ENCODE data around the gene AP3S1.

The AP3S1 gene

DNA sequence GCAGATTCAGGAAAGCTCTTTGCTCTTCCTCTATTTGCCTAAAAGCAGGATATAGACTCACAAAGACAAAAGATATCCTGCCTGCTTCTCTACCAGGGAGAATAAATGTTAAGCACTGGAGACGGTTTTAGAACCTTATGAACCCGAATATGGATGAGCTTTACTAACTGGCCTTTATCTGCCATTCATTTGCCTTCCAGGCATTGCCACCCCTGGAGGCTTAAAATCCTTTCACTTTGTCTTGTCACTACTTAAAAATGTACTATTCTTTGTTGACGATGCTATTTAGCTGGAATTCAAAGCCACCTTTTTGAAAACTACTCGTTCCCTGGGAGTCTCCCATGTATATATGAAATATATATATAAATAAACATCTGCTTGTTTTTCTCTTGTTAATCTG is 97.3 kb downstream of the AP3S1 start (continued):
- TF ChIP-seq, protein P1, sequence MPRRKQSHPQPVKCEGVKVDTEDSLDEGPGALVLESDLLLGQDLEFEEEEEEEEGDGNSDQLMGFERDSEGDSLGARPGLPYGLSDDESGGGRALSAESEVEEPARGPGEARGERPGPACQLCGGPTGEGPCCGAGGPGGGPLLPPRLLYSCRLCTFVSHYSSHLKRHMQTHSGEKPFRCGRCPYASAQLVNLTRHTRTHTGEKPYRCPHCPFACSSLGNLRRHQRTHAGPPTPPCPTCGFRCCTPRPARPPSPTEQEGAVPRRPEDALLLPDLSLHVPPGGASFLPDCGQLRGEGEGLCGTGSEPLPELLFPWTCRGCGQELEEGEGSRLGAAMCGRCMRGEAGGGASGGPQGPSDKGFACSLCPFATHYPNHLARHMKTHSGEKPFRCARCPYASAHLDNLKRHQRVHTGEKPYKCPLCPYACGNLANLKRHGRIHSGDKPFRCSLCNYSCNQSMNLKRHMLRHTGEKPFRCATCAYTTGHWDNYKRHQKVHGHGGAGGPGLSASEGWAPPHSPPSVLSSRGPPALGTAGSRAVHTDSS (tag by site-specific recombination; IDR thresholded peaks at IDR 0.05) = no peak
- TF ChIP-seq ZNF138 (tag by site-specific recombination; IDR thresholded peaks at IDR 0.05; ENCODE audit: borderline replicate concordance) = no peak

DNA sequence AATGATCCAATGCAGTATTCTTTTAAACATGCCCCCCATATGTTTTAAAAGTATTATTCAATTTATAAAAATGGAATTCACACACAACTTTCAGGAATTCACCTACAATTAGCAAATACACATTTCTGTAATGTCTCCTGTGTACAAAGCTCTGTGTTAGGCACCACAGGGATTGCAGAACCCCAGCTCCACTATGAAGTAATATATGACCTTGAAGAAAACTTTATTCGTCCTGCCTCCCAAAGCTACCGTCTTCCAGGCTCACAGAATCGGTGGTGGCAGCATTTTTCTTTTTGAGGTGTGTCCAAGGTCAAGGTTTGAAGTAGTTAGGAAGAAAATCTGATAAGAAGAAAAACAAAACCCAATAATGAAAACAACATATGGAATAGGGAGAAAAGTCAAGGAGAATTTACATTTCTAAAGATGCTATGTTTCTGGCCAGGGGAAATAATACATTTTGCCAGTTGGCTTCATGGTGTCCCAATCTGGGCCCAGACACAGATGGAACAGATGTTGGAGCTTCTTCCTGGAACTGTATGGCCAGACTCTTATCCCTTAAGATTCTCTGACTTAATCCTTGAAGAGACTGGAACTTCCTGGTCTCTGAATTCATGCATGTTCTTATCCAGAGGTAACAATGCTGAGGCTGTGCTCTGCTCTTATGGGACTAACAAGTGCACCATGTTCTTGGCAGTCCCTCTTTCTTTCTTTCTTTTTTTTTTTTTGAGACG is 98.5 kb downstream of the AP3S1 start:
- TF ChIP-seq MEIS1 (CRISPR knock-in tag; IDR thresholded peaks at IDR 0.05; ENCODE audit: borderline replicate concordance) (no peak), ZBTB20 (tag by site-specific recombination; IDR thresholded peaks at IDR 0.05) (no peak), ZNF747 (tag by site-specific recombination; IDR thresholded peaks at IDR 0.05) (no peak), ZNF394 (tag by site-specific recombination; IDR thresholded peaks at IDR 0.05; ENCODE audit: borderline replicate concordance) (no peak), ZNF629 (tag by site-specific recombination; IDR thresholded peaks at IDR 0.05) (no peak), ZNF146 (tag by site-specific recombination; IDR thresholded peaks at IDR 0.05) (no peak), ZNF24 (tag by site-specific recombination; IDR thresholded peaks at IDR 0.05) (no peak)
- H3K4me3 ChIP-seq (ENCODE audit: low read depth, low read length) = no peak overlapping the region
- H3K9me3 ChIP-seq (ENCODE audit: control insufficient read depth, insufficient read depth, low read depth, low read length) = no peaks in the 10 kb centered on the region
- H3K27ac ChIP-seq (ENCODE audit: extremely low read depth, low read depth, low read length) = no peak overlapping the region
- no peaks in the 10 kb centered on the region for H3K36me3 ChIP-seq (ENCODE audit: control insufficient read depth in 2 of 2, insufficient read depth in 1 of 2, low read length in 2 of 2)
- ChIA-PET CTCF (no interaction called here), POLR2A (interaction anchor here (0.6 kb wide), 1 partner anchor 39 kb away, joined by 3 read pairs; no protein-coding TSS in a partner anchor)
- H3K4me1 ChIP-seq (ENCODE audit: control insufficient read depth, insufficient read depth, low read length) = no peaks in the 10 kb centered on the region

DNA sequence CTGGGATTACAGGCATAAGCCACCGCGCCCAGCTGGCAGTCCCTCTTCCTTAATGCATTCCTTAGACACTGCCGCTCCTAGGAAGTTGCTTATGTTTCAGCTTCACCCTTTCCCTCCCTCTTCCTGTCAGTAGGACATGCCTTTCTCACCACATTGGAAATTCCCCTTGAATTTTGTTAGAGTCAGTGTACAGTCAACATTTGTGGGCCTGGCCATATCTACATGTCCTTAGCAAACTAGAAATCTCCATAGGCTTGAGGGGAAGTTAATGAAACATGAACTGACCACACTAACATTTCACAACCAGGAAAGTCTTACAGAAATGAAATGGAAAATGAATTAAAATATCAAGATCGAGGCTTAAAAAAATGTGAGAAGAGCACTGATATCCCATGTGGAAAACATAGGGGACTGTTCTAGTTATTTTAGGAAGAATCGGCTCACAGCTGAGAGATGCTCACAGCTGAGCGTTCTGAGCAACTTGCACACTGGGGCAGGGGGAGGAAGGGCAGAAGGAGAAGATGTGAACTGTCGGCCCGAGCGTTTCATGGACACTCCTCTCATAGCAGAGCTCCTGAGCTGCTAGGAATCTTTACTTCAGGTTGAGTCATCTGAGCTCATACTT is 99.4 kb downstream of the AP3S1 start:
- CTCF ChIA-PET = interaction anchor here (0.6 kb wide), 1 partner anchor 249 kb away, joined by 3 read pairs; no protein-coding TSS in a partner anchor
- no peak overlapping the region for H3K4me3 ChIP-seq (ENCODE audit: low read depth, low read length)
- POLR2A ChIA-PET = interaction anchor here (0.6 kb wide), 2 partner anchors 38 to 295 kb away, joined by 3 read pairs; no protein-coding TSS in a partner anchor
- no peaks in the 10 kb centered on the region for H3K36me3 ChIP-seq (ENCODE audit: control insufficient read depth in 2 of 2, insufficient read depth in 1 of 2, low read length in 2 of 2)
- H3K4me1 ChIP-seq (ENCODE audit: control insufficient read depth, insufficient read depth, low read length) = no peaks in the 10 kb centered on the region
- no peak overlapping the region for H3K27ac ChIP-seq (ENCODE audit: extremely low read depth, low read depth, low read length)
- H3K9me3 ChIP-seq (ENCODE audit: control insufficient read depth, insufficient read depth, low read depth, low read length) = no peaks in the 10 kb centered on the region
- no peak for TF ChIP-seq HOXC10 (CRISPR knock-in tag; IDR thresholded peaks at IDR 0.05)
- TF ChIP-seq ZNF146 (tag by site-specific recombination; IDR thresholded peaks at IDR 0.05) = no peak
- TF ChIP-seq, protein P2, sequence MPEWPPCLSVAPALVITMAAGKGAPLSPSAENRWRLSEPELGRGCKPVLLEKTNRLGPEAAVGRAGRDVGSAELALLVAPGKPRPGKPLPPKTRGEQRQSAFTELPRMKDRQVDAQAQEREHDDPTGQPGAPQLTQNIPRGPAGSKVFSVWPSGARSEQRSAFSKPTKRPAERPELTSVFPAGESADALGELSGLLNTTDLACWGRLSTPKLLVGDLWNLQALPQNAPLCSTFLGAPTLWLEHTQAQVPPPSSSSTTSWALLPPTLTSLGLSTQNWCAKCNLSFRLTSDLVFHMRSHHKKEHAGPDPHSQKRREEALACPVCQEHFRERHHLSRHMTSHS (tag by site-specific recombination; IDR thresholded peaks at IDR 0.05) = no peak
- TF ChIP-seq ZNF114 (tag by site-specific recombination; IDR thresholded peaks at IDR 0.05) = no peak
- TF ChIP-seq, protein P3, sequence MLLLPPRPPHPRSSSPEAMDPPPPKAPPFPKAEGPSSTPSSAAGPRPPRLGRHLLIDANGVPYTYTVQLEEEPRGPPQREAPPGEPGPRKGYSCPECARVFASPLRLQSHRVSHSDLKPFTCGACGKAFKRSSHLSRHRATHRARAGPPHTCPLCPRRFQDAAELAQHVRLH (tag by site-specific recombination; IDR thresholded peaks at IDR 0.05) = no peak
- TF ChIP-seq, protein P4, sequence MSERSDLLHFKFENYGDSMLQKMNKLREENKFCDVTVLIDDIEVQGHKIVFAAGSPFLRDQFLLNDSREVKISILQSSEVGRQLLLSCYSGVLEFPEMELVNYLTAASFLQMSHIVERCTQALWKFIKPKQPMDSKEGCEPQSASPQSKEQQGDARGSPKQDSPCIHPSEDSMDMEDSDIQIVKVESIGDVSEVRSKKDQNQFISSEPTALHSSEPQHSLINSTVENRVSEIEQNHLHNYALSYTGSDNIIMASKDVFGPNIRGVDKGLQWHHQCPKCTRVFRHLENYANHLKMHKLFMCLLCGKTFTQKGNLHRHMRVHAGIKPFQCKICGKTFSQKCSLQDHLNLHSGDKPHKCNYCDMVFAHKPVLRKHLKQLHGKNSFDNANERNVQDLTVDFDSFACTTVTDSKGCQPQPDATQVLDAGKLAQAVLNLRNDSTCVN (tag by site-specific recombination; optimal IDR thresholded peaks at IDR 0.05) = no peak
- no peak for TF ChIP-seq REPIN1 (tag by site-specific recombination; IDR thresholded peaks at IDR 0.05; ENCODE audit: low read depth)
- TF ChIP-seq, protein P5, sequence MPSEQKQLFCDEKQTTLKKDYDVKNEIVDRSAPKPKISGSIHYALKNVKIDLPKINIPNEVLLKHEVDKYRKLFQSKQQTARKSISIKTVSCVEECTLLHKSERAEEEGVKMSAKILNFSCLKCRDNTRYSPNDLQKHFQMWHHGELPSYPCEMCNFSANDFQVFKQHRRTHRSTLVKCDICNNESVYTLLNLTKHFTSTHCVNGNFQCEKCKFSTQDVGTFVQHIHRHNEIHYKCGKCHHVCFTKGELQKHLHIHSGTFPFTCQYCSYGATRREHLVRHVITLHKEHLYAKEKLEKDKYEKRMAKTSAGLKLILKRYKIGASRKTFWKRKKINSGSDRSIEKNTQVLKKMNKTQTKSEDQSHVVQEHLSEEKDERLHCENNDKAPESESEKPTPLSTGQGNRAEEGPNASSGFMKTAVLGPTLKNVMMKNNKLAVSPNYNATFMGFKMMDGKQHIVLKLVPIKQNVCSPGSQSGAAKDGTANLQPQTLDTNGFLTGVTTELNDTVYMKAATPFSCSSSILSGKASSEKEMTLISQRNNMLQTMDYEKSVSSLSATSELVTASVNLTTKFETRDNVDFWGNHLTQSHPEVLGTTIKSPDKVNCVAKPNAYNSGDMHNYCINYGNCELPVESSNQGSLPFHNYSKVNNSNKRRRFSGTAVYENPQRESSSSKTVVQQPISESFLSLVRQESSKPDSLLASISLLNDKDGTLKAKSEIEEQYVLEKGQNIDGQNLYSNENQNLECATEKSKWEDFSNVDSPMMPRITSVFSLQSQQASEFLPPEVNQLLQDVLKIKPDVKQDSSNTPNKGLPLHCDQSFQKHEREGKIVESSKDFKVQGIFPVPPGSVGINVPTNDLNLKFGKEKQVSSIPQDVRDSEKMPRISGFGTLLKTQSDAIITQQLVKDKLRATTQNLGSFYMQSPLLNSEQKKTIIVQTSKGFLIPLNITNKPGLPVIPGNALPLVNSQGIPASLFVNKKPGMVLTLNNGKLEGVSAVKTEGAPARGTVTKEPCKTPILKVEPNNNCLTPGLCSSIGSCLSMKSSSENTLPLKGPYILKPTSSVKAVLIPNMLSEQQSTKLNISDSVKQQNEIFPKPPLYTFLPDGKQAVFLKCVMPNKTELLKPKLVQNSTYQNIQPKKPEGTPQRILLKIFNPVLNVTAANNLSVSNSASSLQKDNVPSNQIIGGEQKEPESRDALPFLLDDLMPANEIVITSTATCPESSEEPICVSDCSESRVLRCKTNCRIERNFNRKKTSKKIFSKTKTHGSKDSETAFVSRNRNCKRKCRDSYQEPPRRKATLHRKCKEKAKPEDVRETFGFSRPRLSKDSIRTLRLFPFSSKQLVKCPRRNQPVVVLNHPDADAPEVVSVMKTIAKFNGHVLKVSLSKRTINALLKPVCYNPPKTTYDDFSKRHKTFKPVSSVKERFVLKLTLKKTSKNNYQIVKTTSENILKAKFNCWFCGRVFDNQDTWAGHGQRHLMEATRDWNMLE (tag by site-specific recombination; conservative IDR thresholded peaks at IDR 0.05; ENCODE audit: low read depth) = no peak
- TF ChIP-seq ZNF701 (tag by site-specific recombination; IDR thresholded peaks at IDR 0.05) = no peak
- TF ChIP-seq GLIS1 (tag by site-specific recombination; IDR thresholded peaks at IDR 0.05) = no peak
- TF ChIP-seq PRDM1 (tag by site-specific recombination; IDR thresholded peaks at IDR 0.05) = no peak
- TF ChIP-seq, protein P6, sequence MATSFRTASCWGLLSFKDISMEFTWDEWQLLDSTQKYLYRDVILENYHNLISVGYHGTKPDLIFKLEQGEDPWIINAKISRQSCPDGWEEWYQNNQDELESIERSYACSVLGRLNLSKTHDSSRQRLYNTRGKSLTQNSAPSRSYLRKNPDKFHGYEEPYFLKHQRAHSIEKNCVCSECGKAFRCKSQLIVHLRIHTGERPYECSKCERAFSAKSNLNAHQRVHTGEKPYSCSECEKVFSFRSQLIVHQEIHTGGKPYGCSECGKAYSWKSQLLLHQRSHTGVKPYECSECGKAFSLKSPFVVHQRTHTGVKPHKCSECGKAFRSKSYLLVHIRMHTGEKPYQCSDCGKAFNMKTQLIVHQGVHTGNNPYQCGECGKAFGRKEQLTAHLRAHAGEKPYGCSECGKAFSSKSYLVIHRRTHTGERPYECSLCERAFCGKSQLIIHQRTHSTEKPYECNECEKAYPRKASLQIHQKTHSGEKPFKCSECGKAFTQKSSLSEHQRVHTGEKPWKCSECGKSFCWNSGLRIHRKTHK (tag by site-specific recombination; IDR thresholded peaks at IDR 0.05) = no peak
- no peak for TF ChIP-seq ZNF629 (tag by site-specific recombination; IDR thresholded peaks at IDR 0.05)
- TF ChIP-seq ZNF214 (tag by site-specific recombination; IDR thresholded peaks at IDR 0.05; ENCODE audit: borderline replicate concordance) = no peak

All from HEK293 (cell line).